Gastroesophageal sphincter (tissue), 4 donors: Measurements from ENCODE around the gene AGER. TPM values are rescaled to one million over a fixed set of nuclear protein-coding genes. Genes with fewer than 3 reads are reported as not detected.

Experiments
- ATAC-seq: fragments of 150-250 bp; one replicate; pipeline ENCODE4 v1.9.1; 2016; ENCODE audit warnings: mild to moderate bottlenecking, moderate library complexity
- H3K27ac ChIP-seq, 4 donors: fragments of 200-600 bp; sonication (generic) in 3 of 4; 1 replicate in 3 of 4; 2 replicates in 1 of 4; pipeline ENCODE4 v1.5.1; 2016 to 2019
- H3K27me3 ChIP-seq: fragments of 200-600 bp; sonication (generic); one replicate; pipeline ENCODE4 v1.5.1; 2019
- H3K36me3 ChIP-seq, 2 donors: fragments of 200-600 bp; sonication (generic); one replicate each; pipeline ENCODE4 v1.5.1; 2019; ENCODE audit warnings: control low read depth in 1 of 2
- H3K4me1 ChIP-seq, 3 donors: fragments of 200-600 bp; sonication (generic); 1 replicate in 2 of 3; 2 replicates in 1 of 3; pipeline ENCODE4 v1.5.1; 2016 to 2019; ENCODE audit warnings: control low read depth in 2 of 3
- H3K4me3 ChIP-seq, 2 donors: fragments of 200-600 bp; sonication (generic); one replicate each; pipeline ENCODE4 v1.5.1; 2019; ENCODE audit warnings: mild to moderate bottlenecking in 1 of 2, moderate library complexity in 1 of 2
- H3K9me3 ChIP-seq, 3 donors: fragments of 200-600 bp; sonication (generic); one replicate each; pipeline ENCODE4 v1.5.1; 2017 to 2019; ENCODE audit warnings: control low read depth in 2 of 3
- CTCF ChIP-seq, 4 experiments: fragments of 200-600 bp in 2 of 4; fragments of 450-650 bp in 2 of 4; sonication (generic) in 1 of 4; IDR thresholded peaks; one replicate each; pipeline ENCODE4 v1.5.1; 2017 to 2019; ENCODE audit warnings: antibody characterized with exemption in 4 of 4, mild to moderate bottlenecking in 2 of 4, moderate library complexity in 2 of 4
- EP300 ChIP-seq: sonication (generic); formaldehyde crosslinking; IDR thresholded peaks from one replicate; pipeline ENCODE4 v1.6.1; 2017; ENCODE audit warnings: antibody characterized with exemption, mild to moderate bottlenecking
- POLR2A ChIP-seq, 2 donors: fragments of 450-650 bp; IDR thresholded peaks; one replicate each; pipeline ENCODE4 v1.6.1; 2017; ENCODE audit warnings: antibody characterized with exemption in 2 of 2, mild to moderate bottlenecking in 2 of 2, moderate library complexity in 1 of 2
- POLR2AphosphoS5 ChIP-seq: sonication (generic); formaldehyde crosslinking; IDR thresholded peaks from one replicate; pipeline ENCODE4 v1.6.1; 2017; ENCODE audit warnings: antibody characterized with exemption
- WGBS, 2 donors: methylation state at CpG; one replicate each; pipeline ENCODE4 v1.1.5; 2018; ENCODE audit warnings: low coverage in 1 of 2; 5-methylcytosine and 5-hydroxymethylcytosine counted together
- total RNA-seq, 4 donors: library from RNA; depleted of rRNA; stranded (reverse); fragments of >200 nt; gene quantifications; one replicate each; pipeline ENCODE4 v1.1.0, GENCODE V29; 2016

The AGER gene
- total RNA-seq, 4 donors from 2014 or later: 1.4 to 2.3 (median 1.6) TPM

DNA sequence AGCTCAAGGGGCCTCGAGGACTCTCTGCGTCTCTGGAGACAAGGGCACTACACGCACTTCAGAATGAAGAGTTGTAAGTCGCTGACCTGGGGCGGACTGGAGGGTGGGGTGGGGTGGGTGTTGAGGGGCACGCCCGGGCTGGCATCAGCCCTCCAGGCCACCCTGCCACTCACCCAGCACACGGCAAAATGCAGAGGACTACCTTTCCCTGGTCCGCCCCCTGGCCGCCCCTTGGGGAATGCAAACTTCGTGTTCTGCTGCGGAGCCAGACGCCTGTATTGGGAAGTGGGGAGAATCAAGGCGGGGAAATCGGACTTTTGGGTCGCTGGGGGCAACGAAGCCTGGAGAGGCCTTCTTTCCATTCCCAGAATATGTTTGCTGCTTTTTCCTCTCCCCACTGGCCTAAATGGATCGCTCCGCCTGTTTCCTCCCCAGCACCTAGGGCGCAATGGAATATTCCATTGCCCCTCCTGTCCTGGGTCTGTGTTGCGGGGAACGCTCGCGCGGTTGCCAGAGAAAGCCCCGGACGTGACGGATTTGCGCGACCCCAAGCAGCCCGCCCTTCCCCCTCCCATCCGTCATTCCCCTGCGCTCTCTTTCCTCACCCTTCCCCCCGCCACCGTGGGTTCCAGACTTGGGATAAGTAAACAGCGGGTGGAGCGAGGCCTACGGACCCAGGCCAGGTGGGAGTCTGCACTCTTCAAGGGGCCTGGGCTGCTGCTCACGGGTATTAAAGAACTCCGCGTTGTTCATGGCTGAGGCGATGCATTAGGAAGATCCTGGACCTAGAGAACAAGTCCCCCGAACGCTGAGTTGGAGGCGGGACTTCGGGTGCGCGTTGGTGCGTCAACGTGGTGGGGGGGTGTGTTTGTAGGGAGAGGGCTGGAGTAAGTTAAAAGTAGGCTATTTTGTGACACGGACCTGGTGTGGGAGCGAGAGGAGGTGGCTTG is 30.2 kb downstream of the AGER start, which contains the start of gene PPT2:
Gene PPT2 (plus strand): TSS at position 578 of the 950 bp plus-strand sequence. CDS start 454 bp downstream, outside the sequence.
- Histone ChIP-seq H3K4me1 (peaks cover 4 to 67% (median 24%) of the 10 kb centered on the region in 3 donors), H3K36me3 (peaks cover 0 to 41% of the 10 kb centered on the region in 2 donors), H3K4me3 (peak within 1 kb of the TSS; percentile 65 to 68), H3K9me3 (no peaks in the 10 kb centered on the region), H3K27me3 (no peaks in the 10 kb centered on the region), H3K27ac (peak within 1 kb of the TSS; percentile 77 to 95 (median 94))
- peak in 3 of 4 experiments; percentile 35 to 45 (median 45) for TF ChIP-seq CTCF (IDR thresholded peaks at IDR 0.05)
- no peak for TF ChIP-seq EP300
- peak; percentile 63 for TF ChIP-seq POLR2AphosphoS5
- peak; percentile 12 to 38 for TF ChIP-seq POLR2A (IDR thresholded peaks at IDR 0.05)
- WGBS, 2 donors: 0 to 1% methylated on average over 12 to 13 of the region's 52 CpGs
- peak; percentile 91 for ATAC-seq

GRCh38 chr6:32152769-32153563 is 31.1 kb downstream of the AGER start:
- WGBS, 2 donors: 12 to 26% methylated on average over 6 to 19 of the region's 35 CpGs
- Histone ChIP-seq H3K36me3 (peaks cover 0 to 41% of the 10 kb centered on the region in 2 donors), H3K4me1 (peaks cover 4 to 67% (median 24%) of the 10 kb centered on the region in 3 donors), H3K9me3 (no peaks in the 10 kb centered on the region), H3K27ac (peak overlapping the region; percentile 77 to 95 (median 94)), H3K4me3 (peak overlapping the region; percentile 65 to 68), H3K27me3 (no peaks in the 10 kb centered on the region)
- peak; percentile 23 for ATAC-seq
- TF ChIP-seq POLR2A (IDR thresholded peaks at IDR 0.05): no peak
- TF ChIP-seq CTCF (IDR thresholded peaks at IDR 0.05): no peak
- TF ChIP-seq POLR2AphosphoS5: no peak
- no peak for TF ChIP-seq EP300

- Histone ChIP-seq H3K27me3 (no peaks in the 10 kb centered on the region), H3K36me3 (peaks cover 0 to 33% of the 10 kb centered on the region in 2 donors), H3K4me1 (peaks cover 4 to 67% (median 24%) of the 10 kb centered on the region in 3 donors), H3K4me3 (peak within 1 kb of the TSS; percentile 65 to 68), H3K27ac (peak within 1 kb of the TSS; percentile 77 to 95 (median 94)), H3K9me3 (no peaks in the 10 kb centered on the region)
- TF ChIP-seq POLR2A (IDR thresholded peaks at IDR 0.05): no peak
- no peak for TF ChIP-seq EP300
- TF ChIP-seq CTCF (IDR thresholded peaks at IDR 0.05): no peak
- no peak for TF ChIP-seq POLR2AphosphoS5
- ATAC-seq: no peak
- 11 to 13% methylated on average over 7 of the region's 24 CpGs for WGBS, 2 donors
Measured at GRCh38 chr6:32151863-32152768, 31.9 kb downstream of the AGER start, which contains the start of gene PRRT1. Gene PRRT1, minus strand, starts transcription at chr6:32151939. Its CDS starts 112 bp downstream, at chr6:32151827.

DNA sequence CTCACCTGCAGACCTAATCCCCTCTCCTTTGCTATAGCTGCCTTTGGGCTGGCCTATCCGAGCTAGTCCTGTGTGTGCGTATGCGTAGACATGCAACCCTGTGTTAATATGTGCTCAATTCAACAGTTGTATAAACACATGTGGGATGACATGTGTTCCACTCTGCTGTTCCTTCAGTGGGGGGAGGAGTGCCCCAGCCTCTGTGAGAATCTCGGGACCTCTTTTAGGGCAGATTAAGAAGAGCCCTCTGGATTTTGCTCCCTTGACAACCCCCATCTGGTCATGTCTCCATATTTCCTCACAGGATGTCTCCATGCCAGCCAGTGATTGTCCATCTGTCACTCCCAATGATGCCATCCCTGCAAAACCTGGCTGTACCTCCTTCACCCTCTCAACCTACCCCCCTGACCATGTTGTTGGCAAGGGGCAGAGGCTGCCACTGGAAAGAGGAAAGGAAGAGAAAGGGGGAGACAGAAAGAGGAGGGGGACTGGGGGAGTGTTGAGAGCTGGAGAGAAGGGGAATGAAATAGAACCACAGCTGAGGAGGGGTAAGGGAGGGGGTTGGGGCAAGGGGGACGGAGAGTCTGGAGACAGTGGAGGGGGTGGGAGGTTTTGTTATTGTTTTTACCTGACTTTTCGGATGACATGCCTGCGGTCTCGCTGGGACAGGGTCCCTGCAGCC is 32.7 kb downstream of the AGER start:
- H3K27ac ChIP-seq: peak overlapping the region in 3 of 4 donors; percentile 94 to 95 (median 94)
- peaks cover 4 to 61% (median 24%) of the 10 kb centered on the region in 3 donors for H3K4me1 ChIP-seq
- H3K27me3 ChIP-seq: no peaks in the 10 kb centered on the region
- no peaks in the 10 kb centered on the region for H3K9me3 ChIP-seq
- no peak for ATAC-seq
- peaks cover 0 to 25% of the 10 kb centered on the region in 2 donors for H3K36me3 ChIP-seq
- TF ChIP-seq CTCF (IDR thresholded peaks at IDR 0.05) (no peak), POLR2A (IDR thresholded peaks at IDR 0.05) (no peak)
- WGBS, 2 donors: 14 to 15% methylated on average over 7 of the region's 8 CpGs
- H3K4me3 ChIP-seq: peak overlapping the region; percentile 65 to 68
